GM12865 (cell line): Measurements from ENCODE around the gene OR51B2.
"Not testable (repeated sequence)": the region's sequence is repeated elsewhere in the genome, so short reads cannot be mapped to it uniquely, and the experiment has no call there.

ENCODE experiments used
- DNase-seq: peaks from one replicate; pipeline ENCODE4 v3.0.0; 2010; ENCODE audit warnings: low read depth
- H3K4me3 ChIP-seq: 2 replicates; pipeline ENCODE4 v1.5.1; 2011; ENCODE audit warnings: mild to moderate bottlenecking, low read depth, low read length, control low read depth
- TF ChIP-seq, protein P1 (sequence below): IDR thresholded peaks from 2 replicates; pipeline ENCODE4 v1.5.1; 2011; ENCODE audit warnings: low read length, control low read depth, low read depth, inconsistent platforms; ENCODE audit not compliant: insufficient read depth; ENCODE audit errors: missing control alignments

OR51B2 gene

DNA sequence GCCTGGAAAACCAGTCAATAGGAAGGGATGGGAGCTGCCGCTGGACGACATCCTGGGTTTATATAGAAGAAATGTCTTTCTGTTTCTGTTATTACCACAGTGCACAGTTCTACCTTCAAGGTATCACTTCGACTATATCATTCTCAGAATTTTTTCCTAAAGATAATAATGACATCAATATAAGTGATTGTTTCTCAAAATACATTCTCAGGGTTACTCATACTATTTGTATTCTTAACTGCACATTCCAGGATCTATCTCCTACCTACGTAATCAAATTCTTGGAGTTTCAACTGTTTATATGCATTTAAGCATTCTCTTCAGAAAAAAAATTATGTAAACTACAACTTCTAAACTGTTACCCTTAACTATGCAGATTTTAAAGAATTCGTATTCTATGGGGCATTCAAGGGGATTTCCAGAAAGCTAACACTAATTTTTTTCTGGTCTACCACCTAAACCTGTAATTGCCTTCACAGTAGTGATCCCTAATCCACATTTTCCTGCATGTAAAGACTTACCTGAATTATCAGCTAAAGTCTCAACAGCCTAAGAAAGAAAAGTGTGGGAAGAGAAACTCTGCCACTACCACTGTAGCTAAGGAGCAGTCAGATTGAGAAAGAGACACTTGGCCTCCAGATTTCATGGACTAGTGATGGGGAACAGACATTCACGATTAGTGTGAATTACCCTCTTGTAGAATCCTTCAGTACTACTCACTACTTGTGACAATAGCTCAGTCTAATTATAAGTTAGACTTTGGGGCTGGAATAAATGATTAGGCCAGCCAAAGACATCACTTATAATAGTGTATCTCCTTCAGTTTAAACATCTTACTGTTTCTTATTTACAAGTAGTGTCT lies 19.6 kb upstream of the OR51B2 start, which contains the start of gene OR51B5:
Gene OR51B5, minus strand, starts transcription at position 51 of the 862 bp plus-strand sequence. Its CDS starts 0 bp downstream, at position 51.
- DNase-seq: no peak
- TF ChIP-seq, protein P1, sequence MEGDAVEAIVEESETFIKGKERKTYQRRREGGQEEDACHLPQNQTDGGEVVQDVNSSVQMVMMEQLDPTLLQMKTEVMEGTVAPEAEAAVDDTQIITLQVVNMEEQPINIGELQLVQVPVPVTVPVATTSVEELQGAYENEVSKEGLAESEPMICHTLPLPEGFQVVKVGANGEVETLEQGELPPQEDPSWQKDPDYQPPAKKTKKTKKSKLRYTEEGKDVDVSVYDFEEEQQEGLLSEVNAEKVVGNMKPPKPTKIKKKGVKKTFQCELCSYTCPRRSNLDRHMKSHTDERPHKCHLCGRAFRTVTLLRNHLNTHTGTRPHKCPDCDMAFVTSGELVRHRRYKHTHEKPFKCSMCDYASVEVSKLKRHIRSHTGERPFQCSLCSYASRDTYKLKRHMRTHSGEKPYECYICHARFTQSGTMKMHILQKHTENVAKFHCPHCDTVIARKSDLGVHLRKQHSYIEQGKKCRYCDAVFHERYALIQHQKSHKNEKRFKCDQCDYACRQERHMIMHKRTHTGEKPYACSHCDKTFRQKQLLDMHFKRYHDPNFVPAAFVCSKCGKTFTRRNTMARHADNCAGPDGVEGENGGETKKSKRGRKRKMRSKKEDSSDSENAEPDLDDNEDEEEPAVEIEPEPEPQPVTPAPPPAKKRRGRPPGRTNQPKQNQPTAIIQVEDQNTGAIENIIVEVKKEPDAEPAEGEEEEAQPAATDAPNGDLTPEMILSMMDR: no peak
- H3K4me3 ChIP-seq: no peak within 1 kb of the TSS

DNA sequence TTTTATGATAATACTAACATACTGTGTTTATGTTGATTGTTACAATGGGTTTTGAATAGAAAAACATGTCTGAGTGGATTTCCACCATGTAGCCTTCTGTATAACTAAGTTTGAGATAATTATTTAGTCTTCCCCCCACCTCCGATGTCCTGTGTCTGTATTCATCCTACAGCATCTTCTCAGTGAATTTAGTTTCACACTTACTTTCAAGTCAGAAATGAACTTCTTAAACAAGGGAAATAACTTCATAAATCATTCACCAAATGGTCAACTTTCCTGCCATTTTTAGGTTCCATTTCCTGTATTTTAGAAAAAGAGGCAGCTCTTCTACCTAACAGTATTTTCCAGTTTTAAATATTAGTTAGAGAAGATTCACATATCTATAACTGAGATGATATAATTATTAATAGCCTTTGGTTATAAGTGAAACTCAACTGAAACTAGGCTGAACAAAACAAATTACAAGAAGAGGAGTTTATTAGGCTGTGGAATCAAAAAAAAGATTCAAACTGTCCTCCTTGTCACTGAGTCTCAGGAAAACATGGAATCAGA lies 15.8 kb upstream of the OR51B2 start:
- TF ChIP-seq, protein P1: no peak
- DNase-seq: no peak
- no peak overlapping the region for H3K4me3 ChIP-seq

DNA sequence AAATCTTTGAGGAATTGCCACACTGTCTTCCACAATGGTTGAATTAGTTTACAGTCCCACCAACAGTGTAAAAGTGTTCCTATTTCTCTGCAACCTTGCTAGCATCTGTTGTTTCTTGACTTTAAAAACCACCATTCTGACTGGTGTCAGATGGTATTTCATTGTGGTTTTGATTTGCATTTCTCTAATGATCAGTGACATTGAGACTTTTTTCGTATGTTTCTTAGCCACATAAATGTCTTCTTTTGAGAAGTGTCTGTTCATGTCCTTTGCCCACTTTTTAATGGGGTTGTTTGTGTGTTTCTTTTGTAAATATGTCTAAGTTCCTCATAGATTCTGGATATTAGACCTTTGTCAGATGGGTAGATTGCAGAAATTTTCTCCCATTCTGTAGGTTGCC lies 13.2 kb upstream of the OR51B2 start:
- H3K4me3 ChIP-seq, DNase-seq: not testable (repeated sequence)

- TF ChIP-seq, protein P1: no peak
- no peak overlapping the region for H3K4me3 ChIP-seq
- no peak for DNase-seq
Measured at GRCh38 chr11:5336331-5336730, 12.2 kb upstream of the OR51B2 start.

- DNase-seq: no peak
- H3K4me3 ChIP-seq: no peak overlapping the region
- TF ChIP-seq, protein P1: no peak
Measured at GRCh38 chr11:5335170-5335569, 11.1 kb upstream of the OR51B2 start.

DNA sequence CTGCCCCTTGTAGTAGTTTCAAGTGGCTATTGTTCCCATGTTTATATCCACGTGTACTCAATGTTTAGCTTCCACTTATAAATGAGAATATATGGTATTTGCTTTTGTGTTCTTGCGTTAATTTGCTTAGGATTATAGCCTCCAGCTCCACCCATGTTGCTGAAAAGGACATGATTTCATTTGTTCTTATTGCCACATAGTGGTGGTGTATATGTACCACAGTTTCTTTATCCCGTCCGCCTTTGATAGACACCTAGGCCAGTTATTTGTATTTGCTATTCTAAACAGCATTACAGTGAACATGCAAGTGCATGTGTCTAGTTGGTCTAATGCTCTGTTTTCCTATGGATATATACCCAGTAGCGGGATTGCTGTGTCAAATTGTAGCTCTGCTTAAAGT lies 6.8 kb downstream of the OR51B2 start:
- H3K4me3 ChIP-seq: no peak overlapping the region
- no peak for DNase-seq
- TF ChIP-seq, protein P1: no peak

DNA sequence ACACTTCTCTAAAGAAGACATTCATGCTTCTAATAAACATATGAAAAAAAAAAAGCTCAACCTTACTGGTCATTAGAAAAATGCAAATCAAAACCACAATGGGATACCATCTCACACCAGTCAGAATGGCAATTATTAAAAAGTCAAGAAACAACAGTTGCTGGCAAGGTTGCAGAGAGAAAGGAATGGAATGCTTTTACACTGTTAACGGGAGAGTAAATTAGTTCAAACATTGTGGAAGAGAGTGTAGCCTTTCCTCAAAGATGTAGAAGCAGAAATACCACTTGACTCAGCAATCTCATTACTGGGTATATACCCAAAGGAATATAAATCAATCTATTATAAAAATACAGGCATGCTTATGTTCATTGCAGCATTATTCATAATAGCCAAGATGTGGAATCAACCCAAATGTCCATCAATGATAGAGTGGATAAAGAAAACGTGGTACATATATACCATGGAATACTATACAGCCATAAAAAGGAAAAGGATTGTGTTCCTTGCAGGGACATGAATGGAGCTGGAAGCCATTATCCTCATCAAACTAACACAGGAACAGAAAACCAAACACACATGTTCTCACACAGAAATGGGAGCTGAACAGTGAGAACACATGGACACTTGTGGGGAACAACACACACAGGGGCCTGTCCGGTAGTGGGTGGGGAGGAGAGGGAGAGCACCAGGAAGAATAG lies 10.6 kb downstream of the OR51B2 start:
- not testable (repeated sequence) for DNase-seq, H3K4me3 ChIP-seq

- DNase-seq: no peak
- no peak overlapping the region for H3K4me3 ChIP-seq
- TF ChIP-seq, protein P1: no peak
Measured at GRCh38 chr11:5310423-5310822, 13.7 kb downstream of the OR51B2 start.
